ENCODE measurements around the gene CMSS1. TPM values are rescaled to one million over a fixed set of nuclear protein-coding genes. Genes with fewer than 3 reads are reported as not detected.

The CMSS1 gene
- total and polyA plus RNA-seq, 2 of the 13 experiments (the other 11 are each of a cell fraction or from before 2014, with no cell fraction given): 6.4 to 48.7 TPM

DNA sequence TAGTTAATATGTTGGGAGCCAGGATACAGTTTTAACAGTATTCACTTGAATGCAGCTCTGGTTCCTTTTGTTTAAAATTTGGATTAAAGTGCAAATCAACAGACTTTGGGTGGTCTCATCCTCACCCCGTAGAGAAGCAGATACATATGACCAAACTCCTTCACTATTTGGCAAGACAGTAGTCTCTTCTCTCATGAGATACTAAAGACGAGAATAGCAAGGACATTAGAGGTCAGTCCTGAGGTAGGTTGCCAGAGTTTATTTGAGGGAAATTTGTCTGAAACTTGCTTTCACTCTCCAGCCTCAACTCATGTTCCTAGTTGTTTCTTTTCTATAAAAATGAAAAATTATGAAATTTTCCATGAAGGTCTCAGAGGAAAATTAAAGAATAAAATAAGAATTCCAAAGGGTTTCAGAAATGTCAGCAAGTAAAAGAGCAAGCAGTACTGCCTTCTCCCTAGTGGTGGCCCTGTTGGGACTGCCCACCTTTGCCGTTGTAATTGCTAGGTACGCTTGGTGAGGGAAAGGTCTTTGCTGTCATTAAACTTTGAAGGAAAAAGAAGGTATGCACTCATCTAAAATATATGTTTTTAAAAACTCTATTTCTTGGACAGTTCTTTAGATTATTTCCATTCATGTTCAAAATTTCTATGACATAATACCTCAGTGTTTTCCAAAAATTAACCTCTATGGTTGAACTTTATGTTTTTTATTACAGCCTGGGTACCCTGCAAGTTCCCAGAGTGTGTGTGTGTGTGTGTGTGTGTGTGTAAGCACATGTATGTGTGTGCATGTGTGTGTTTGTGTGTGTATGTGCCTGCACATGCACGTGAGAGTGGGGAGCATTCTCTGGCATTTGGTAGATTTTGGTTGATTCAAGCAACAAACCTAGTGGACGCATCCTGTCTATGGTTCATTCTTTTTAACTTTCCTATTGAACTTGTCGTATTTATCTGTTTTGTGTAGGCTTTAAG is 111.4 kb downstream of the CMSS1 start:
- ChIA-PET CTCF (ENCODE audit: low intra/inter-chr PET ratio, low total read pairs) (no interaction called here), POLR2A (no interaction called here)
- BruUV-seq (replicated peaks): no TSS peak
- FAIRE-seq (no peak), DNase-seq (ENCODE audit: low spot score) (no peak), ATAC-seq (no peak)
- H3K4me2 ChIP-seq (ENCODE audit: low read depth, low read length): no peak overlapping the region
- no peaks in the 10 kb centered on the region for H4K20me1 ChIP-seq (ENCODE audit: insufficient read depth, low read length)
- H3K79me2 ChIP-seq (ENCODE audit: insufficient read depth, low read length): no peaks in the 10 kb centered on the region
- H3K36me3 ChIP-seq (replicated peaks in 1 of 2; ENCODE audit: control insufficient read depth in 1 of 2, insufficient read depth in 2 of 2, low read length in 2 of 2): no peaks in the 10 kb centered on the region
- no peaks in the 10 kb centered on the region for H3K27me3 ChIP-seq (ENCODE audit: control insufficient read depth in 1 of 2, insufficient read depth in 2 of 2, low read length in 2 of 2)
- H3K9me3 ChIP-seq (ENCODE audit: low read length): no peaks in the 10 kb centered on the region
- no peak overlapping the region for H3K9ac ChIP-seq (ENCODE audit: insufficient read depth, low read depth, low read length)
- in situ Hi-C loops (cut with HindIII; ENCODE audit: extremely low pct_ligation_motif_present, low pct_unique_long_range_greater_than_20kb) (no loop called here), intact Hi-C loops (cut with micrococcal nuclease; ENCODE audit: unreplicated experiment) (no loop called here)
- peaks cover 63% of the 10 kb centered on the region for H3K4me1 ChIP-seq (ENCODE audit: insufficient read depth, low read length)
- no peak overlapping the region for H2AFZ ChIP-seq (ENCODE audit: low read length)
- H3K27ac ChIP-seq (ENCODE audit: extremely low read length, insufficient read depth, low read length): no peak overlapping the region
- no peak overlapping the region for H3K4me3 ChIP-seq (replicated peaks in 1 of 3; ENCODE audit: insufficient read depth in 1 of 3, low read depth in 2 of 3, low read length in 3 of 3)
- 97% methylated on average over 7 of the region's 7 CpGs for WGBS (ENCODE audit: low lambda C conversion rate)
- no peak for TF ChIP-seq RXRB (CRISPR knock-in tag; IDR thresholded peaks at IDR 0.05; ENCODE audit: borderline replicate concordance)
- TF ChIP-seq, protein P1, sequence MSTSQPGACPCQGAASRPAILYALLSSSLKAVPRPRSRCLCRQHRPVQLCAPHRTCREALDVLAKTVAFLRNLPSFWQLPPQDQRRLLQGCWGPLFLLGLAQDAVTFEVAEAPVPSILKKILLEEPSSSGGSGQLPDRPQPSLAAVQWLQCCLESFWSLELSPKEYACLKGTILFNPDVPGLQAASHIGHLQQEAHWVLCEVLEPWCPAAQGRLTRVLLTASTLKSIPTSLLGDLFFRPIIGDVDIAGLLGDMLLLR (CRISPR knock-in tag; IDR thresholded peaks at IDR 0.05): no peak
- TF ChIP-seq SMARCE1 (IDR thresholded peaks at IDR 0.05; ENCODE audit: borderline replicate concordance): no peak
- TF ChIP-seq, protein P2, sequence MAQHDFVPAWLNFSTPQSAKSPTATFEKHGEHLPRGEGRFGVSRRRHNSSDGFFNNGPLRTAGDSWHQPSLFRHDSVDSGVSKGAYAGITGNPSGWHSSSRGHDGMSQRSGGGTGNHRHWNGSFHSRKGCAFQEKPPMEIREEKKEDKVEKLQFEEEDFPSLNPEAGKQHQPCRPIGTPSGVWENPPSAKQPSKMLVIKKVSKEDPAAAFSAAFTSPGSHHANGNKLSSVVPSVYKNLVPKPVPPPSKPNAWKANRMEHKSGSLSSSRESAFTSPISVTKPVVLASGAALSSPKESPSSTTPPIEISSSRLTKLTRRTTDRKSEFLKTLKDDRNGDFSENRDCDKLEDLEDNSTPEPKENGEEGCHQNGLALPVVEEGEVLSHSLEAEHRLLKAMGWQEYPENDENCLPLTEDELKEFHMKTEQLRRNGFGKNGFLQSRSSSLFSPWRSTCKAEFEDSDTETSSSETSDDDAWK (CRISPR knock-in tag; IDR thresholded peaks at IDR 0.05): no peak
- TF ChIP-seq FOSL2 (CRISPR knock-in tag; IDR thresholded peaks at IDR 0.05): no peak
- TF ChIP-seq SNRNP70 (IDR thresholded peaks at IDR 0.05; ENCODE audit: low read depth, low read length): no peak
- no peak for TF ChIP-seq ZNF547 (CRISPR knock-in tag; IDR thresholded peaks at IDR 0.05)
- no peak for TF ChIP-seq ZNF350 (CRISPR knock-in tag; IDR thresholded peaks at IDR 0.05; ENCODE audit: borderline replicate concordance, low read depth)
- TF ChIP-seq ZNF234 (CRISPR knock-in tag; conservative IDR thresholded peaks at IDR 0.05): no peak
- TF ChIP-seq, protein P3, sequence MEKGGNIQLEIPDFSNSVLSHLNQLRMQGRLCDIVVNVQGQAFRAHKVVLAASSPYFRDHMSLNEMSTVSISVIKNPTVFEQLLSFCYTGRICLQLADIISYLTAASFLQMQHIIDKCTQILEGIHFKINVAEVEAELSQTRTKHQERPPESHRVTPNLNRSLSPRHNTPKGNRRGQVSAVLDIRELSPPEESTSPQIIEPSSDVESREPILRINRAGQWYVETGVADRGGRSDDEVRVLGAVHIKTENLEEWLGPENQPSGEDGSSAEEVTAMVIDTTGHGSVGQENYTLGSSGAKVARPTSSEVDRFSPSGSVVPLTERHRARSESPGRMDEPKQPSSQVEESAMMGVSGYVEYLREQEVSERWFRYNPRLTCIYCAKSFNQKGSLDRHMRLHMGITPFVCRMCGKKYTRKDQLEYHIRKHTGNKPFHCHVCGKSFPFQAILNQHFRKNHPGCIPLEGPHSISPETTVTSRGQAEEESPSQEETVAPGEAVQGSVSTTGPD (CRISPR knock-in tag; IDR thresholded peaks at IDR 0.05): no peak
- TF ChIP-seq, protein P4, sequence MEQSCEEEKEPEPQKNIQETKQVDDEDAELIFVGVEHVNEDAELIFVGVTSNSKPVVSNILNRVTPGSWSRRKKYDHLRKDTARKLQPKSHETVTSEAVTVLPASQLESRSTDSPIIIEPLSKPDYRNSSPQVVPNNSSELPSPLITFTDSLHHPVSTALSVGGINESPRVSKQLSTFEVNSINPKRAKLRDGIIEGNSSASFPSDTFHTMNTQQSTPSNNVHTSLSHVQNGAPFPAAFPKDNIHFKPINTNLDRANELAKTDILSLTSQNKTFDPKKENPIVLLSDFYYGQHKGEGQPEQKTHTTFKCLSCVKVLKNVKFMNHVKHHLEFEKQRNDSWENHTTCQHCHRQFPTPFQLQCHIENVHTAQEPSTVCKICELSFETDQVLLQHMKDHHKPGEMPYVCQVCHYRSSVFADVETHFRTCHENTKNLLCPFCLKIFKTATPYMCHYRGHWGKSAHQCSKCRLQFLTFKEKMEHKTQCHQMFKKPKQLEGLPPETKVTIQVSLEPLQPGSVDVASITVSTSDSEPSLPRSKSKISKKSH (CRISPR knock-in tag; IDR thresholded peaks at IDR 0.05; ENCODE audit: borderline replicate concordance): no peak
- TF ChIP-seq ZNF615 (CRISPR knock-in tag; IDR thresholded peaks at IDR 0.05; ENCODE audit: borderline replicate concordance): no peak
- TF ChIP-seq FIP1L1 (IDR thresholded peaks at IDR 0.05; ENCODE audit: borderline replicate concordance, insufficient read depth, low read depth, low read length): no peak
- TF ChIP-seq, protein P5, sequence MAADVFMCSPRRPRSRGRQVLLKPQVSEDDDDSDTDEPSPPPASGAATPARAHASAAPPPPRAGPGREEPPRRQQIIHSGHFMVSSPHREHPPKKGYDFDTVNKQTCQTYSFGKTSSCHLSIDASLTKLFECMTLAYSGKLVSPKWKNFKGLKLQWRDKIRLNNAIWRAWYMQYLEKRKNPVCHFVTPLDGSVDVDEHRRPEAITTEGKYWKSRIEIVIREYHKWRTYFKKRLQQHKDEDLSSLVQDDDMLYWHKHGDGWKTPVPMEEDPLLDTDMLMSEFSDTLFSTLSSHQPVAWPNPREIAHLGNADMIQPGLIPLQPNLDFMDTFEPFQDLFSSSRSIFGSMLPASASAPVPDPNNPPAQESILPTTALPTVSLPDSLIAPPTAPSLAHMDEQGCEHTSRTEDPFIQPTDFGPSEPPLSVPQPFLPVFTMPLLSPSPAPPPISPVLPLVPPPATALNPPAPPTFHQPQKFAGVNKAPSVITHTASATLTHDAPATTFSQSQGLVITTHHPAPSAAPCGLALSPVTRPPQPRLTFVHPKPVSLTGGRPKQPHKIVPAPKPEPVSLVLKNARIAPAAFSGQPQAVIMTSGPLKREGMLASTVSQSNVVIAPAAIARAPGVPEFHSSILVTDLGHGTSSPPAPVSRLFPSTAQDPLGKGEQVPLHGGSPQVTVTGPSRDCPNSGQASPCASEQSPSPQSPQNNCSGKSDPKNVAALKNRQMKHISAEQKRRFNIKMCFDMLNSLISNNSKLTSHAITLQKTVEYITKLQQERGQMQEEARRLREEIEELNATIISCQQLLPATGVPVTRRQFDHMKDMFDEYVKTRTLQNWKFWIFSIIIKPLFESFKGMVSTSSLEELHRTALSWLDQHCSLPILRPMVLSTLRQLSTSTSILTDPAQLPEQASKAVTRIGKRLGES (CRISPR knock-in tag; IDR thresholded peaks at IDR 0.05; ENCODE audit: borderline replicate concordance): no peak
- TF ChIP-seq ZFAT (CRISPR knock-in tag; conservative IDR thresholded peaks at IDR 0.05): no peak

Data from HepG2 (cell line).